HG02642 (cell line): ENCODE data around the gene RIPOR2.

Source experiments
- ATAC-seq: cut with Tn5 transposase; IDR thresholded peaks from one replicate; pipeline ENCODE4 v1.9.1; 2021; ENCODE audit warnings: mild to moderate bottlenecking; ENCODE audit not compliant: unreplicated experiment, poor library complexity

Gene RIPOR2

DNA sequence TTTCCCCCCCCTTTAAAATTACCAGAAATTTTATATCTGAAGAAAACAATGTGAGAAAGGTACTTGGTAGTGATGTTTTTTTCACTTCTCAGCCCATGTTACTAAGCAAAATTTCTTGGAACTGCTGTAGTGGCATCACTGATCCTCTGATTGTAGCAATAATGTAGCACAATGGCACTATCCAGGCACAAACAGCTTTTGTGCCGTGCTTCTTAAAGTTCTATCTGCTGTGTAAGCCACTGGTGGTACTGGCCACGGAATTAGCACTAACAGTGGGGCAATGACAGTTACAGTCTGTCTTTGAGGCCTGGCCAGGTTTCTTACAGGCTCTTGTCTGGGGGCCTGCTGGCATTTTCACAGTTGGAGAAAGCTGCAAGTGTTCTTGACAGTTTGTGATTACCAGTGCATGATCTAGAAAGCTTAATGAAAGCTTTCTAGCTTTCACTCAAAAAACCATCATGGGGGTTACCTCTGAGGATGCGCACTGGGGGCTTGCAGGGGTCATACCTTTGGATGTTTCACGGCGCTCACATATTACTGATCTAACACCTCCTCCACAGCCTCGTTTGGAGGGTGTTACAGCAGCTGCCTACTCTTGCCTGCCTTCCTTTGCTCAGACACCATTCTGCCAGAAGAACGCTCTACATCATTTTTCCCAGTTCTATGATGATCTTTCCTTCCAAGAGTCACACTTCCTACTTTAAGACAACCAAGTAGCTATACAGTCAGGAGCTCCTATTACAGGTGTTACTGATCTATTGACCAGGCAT lies 78.7 kb downstream of the RIPOR2 start:
- ATAC-seq: no peak

- ATAC-seq: no peak
These were observed 79.5 kb downstream of the RIPOR2 start for GRCh38 chr6:24856246-24856599.

GRCh38 chr6:24855395-24856245 lies 80.1 kb downstream of the RIPOR2 start:
- ATAC-seq: no peak

- ATAC-seq: no peak
These were observed 81.6 kb downstream of the RIPOR2 start for GRCh38 chr6:24854077-24854666.

DNA sequence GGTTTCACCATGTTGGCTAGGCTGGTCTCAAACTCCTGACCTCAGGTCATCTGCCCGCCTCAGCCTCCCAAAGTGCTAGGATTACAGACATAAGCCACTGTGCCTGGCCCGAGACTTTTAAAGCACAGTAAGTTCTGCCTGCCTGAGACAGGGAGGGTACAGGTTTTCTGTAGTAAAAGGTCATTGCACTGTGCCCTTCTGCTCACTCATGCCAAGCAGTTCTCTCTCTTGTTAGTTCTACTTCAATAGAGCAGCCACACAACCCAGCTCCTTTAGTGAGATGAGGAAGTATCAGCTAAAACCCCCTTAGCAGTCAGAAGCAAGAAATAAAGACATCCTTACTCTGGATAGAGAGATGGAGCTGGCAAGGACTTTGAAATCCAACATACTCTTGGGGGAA lies 84.7 kb downstream of the RIPOR2 start:
- no peak for ATAC-seq

DNA sequence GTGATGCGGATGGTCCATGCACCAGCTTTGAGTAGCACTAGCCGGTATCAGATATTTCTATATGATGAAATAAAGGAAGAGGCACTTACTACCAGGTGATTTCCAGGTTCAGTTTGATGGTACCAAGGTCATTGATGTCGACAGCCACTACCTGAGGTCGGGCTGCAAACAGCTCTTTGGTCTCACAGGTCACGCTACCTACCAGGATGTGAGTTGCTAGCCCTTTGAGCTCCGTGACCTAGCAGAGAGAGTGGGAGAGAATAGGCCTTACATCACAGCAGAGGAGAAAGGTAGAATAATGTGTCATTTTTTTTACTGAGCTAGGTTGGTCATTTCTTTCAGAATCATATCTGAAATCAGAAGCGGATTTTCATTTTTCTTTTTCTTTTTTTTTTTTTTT lies 86.0 kb downstream of the RIPOR2 start:
- no peak for ATAC-seq

- no peak for ATAC-seq
These were observed 87.3 kb downstream of the RIPOR2 start for GRCh38 chr6:24848461-24848860.

DNA sequence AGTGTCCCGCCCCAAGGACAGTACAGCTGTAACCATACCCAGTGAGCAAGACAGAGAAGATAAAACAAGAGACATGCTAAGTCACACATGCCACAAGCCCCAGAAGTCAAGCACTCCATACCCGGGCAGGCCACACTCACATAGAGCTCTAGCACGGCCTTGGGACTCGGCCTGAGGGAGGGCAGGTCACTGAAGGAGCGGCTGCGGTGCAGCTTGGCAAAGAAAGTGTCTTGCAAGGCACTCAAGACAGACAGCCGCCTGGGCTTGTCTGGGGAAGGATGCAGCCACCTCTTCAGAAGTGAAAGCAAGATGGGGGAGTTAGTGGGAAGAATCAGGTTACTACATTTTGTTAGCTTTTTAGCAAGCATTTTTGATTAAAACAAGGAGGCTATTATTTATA lies 88.4 kb downstream of the RIPOR2 start:
- no peak for ATAC-seq

GRCh38 chr6:24845578-24845977 lies 90.2 kb downstream of the RIPOR2 start:
- no peak for ATAC-seq

DNA sequence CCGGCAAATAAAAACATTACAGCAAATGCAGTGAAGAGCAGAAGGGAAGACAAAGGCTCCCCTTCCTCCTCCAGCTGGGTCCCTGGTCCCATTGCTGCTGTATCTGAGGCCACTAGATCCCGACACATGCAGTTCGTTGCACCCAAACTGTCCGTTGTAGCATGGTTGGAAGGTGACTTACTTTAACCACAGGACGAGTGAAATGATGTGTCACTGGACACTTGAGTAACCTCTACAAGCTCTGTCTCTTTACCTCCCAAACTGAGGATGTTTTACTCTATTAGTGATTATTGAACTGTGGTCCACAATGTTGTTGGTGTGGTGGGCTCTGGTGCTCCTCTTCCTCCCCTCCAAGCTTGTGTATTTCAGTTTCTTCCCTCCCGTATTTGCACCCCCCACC lies 90.9 kb downstream of the RIPOR2 start:
- ATAC-seq: no peak

DNA sequence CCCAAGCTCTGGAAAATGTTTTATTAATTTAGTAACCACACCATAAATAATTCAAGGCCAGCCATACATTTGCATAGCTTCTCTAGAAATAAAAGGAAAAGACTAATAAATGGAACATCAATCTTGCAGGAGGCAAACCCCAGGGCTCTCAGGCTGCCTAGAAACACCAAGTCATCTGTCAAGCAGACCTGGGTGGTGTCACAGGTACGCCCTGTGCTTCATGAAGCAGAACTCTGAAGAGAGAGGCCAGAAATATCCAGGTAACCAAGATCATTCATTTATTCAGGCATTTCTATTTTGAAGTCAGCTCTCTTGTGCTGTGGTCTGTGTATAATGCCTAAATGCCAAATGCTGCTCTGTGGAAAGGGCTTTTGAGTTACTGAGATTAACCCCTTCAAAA lies 91.7 kb downstream of the RIPOR2 start:
- no peak for ATAC-seq

DNA sequence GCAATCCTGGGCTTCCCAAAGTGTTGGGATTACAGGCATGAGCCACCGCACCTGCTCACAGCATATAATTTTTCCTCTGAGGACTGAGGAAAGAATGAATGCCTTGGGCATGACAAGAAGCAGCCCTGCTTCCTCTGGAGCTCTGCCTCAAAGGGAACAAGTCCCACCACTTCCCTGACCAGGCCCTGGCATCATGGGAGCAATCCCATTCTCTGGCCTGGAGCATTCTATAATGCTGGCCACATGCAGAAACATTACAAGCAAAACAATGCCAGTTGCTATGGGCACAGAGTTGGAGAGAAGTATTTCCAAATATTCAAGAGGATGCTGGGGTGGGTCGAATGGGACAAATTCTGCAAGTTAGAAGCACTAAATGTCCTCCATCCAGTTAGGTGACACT lies 95.6 kb downstream of the RIPOR2 start:
- no peak for ATAC-seq

- no peak for ATAC-seq
These were observed 96.8 kb downstream of the RIPOR2 start for GRCh38 chr6:24838994-24839393.

GRCh38 chr6:24838081-24838480 lies 97.7 kb downstream of the RIPOR2 start:
- ATAC-seq: no peak

DNA sequence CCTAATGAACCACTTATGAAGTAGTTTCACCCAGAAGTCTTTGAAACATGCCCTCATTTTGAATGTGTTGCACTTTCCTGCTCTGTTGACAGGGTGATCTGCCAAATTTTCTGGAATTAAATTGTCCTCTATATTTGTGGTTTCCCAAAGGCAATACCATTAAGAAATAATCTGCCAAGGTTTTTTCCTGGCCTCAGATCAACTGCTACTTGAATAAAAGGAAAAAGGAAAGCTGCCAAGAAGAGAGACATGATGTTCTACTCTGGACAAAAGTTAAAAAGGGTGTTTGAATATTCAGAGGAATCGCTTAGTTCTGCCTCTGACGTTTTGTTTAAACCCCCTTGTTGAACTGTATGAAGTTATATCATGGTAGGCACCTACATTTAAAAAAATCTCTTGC lies 99.7 kb downstream of the RIPOR2 start:
- no peak for ATAC-seq

DNA sequence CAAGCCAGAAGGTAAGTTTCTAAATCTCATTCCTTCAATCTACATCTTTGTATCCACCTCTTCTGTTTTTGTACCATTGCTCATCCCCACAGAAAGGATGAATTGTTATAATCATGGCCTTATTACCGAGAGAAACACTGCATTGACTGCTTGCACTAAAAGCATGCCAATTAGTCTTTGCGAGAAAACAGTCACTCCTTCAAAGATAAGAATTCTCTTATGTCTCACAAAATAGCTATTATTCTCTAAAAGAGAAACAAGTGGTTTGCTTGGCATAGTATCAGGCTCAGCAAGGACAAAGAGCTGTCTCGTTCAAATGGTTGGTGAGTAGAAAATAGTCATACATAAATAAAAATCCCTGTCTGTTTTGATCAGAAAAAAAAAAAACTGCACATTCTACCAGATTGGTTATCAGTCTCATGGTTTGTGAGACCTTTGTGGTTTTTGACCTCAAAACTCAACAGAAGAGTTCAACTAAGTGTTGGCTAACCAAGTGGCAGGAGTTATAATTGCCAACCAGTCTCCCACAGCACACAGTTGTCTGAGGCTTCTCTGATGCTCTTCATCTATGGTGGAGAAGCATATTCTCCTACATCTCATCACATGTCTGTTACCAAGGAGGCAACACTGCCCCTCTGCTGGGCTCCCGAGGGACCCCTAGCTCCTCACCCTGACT lies 101.9 kb downstream of the RIPOR2 start:
- ATAC-seq: no peak

- ATAC-seq: no peak
These were observed 103.0 kb downstream of the RIPOR2 start for GRCh38 chr6:24832794-24833193.

GRCh38 chr6:24831771-24832716 lies 103.7 kb downstream of the RIPOR2 start:
- no peak for ATAC-seq

GRCh38 chr6:24829657-24830056 lies 106.1 kb downstream of the RIPOR2 start:
- ATAC-seq: no peak

GRCh38 chr6:24827970-24828369 lies 107.8 kb downstream of the RIPOR2 start:
- no peak for ATAC-seq
